A673 (cell line): ENCODE measurements around the gene KRTAP4-1.

Experiments used
- CTCF ChIP-seq: fragments of 300-800, 200-600 bp; sonication (generic); conservative IDR thresholded peaks from 2 replicates; pipeline ENCODE4 v1.5.1; 2017; ENCODE audit warnings: low read depth, mild to moderate bottlenecking, antibody characterized with exemption, low read length, moderate library complexity, mixed read lengths
- EZH2 ChIP-seq: fragments of 200-600 bp; sonication (generic); IDR thresholded peaks from 2 replicates; pipeline ENCODE4 v1.6.1; 2017; ENCODE audit warnings: borderline replicate concordance, low read depth, mild to moderate bottlenecking, mixed read lengths, antibody characterized with exemption, low read length; ENCODE audit not compliant: poor library complexity, severe bottlenecking

- no peak for TF ChIP-seq CTCF
- no peak for TF ChIP-seq EZH2
Measured at GRCh38 chr17:41178341-41178740, 6.4 kb downstream of the KRTAP4-1 start.
